ENCODE data around the gene SC5D.

The SC5D gene

DNA sequence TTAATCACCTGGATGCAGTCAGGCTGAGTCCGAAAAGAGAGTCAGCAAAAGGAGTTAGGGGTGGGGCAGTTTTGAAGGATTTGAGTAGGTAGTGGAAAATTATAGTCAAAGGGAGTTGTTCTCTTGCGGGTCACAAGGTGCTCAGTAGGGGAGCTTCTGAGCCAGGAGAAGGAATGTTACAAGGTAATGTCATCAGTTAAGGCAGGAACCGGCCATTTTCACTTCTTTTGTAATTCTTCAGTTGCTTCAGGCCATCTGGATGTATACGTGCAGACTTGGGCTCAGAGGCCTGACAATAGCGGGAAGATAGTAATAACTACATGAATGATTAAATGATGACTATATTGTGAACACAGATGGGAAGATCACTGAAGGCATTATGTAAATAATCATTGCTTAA, 6.2 kb downstream of the SC5D start:
- no peak for DNase-seq (ENCODE audit: low read depth)
- TF ChIP-seq, protein P1, sequence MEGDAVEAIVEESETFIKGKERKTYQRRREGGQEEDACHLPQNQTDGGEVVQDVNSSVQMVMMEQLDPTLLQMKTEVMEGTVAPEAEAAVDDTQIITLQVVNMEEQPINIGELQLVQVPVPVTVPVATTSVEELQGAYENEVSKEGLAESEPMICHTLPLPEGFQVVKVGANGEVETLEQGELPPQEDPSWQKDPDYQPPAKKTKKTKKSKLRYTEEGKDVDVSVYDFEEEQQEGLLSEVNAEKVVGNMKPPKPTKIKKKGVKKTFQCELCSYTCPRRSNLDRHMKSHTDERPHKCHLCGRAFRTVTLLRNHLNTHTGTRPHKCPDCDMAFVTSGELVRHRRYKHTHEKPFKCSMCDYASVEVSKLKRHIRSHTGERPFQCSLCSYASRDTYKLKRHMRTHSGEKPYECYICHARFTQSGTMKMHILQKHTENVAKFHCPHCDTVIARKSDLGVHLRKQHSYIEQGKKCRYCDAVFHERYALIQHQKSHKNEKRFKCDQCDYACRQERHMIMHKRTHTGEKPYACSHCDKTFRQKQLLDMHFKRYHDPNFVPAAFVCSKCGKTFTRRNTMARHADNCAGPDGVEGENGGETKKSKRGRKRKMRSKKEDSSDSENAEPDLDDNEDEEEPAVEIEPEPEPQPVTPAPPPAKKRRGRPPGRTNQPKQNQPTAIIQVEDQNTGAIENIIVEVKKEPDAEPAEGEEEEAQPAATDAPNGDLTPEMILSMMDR (IDR thresholded peaks at IDR 0.05; ENCODE audit: control insufficient read depth, insufficient read depth, low read depth, low read length, missing control alignments): no peak
- no peak overlapping the region for H3K4me3 ChIP-seq (ENCODE audit: control insufficient read depth, low read depth, low read length)

DNA sequence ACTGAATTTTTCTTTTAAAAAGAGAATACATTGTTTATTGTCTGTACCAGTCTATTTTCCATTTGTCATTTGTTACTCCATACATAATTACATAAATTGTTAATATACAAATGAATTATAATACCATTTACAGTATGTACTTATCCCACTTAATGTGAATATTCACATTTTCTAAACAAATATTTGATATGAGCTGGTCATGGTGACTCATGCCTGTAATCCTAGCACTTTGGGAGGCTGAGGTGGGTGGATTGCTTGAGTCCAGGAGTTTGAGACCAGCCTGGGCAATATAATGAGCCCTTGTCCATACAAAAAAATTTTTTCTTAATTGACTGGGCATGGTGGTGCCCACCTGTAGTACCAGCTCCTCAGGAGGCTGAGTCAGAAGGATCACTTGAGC, 6.8 kb downstream of the SC5D start:
- no peak for DNase-seq (ENCODE audit: low read depth)
- H3K4me3 ChIP-seq (ENCODE audit: control insufficient read depth, low read depth, low read length): no peak overlapping the region

DNA sequence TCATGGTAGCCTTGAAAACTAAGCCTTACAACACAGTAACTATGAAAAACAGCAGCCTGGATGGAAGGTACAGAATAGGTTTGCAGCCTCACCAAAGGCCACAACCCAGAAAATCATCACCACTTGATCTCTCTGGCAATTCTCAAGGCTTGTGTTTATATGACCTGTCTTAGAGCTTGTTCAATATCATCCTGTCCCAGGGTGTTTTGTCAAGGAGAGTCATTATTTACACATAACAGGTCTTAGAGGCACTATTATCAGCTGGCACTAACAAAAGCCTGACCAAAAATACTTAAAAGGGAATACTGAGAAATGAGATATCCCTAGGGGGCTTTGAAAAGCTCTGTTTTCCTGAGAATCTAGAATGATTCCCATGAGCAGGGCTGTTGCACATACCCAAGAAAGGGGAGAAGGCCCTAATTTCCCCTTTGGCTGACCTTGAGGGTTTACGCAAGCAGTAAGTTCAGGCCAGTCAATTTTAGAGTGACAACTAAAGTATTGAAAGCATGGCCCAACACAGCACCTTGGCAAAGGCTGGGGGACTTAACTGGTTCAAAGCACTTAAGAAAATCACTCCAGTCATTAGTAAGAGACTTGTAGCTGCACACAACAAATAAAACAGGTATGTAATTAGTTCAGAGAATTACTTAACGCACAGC, 7.9 kb downstream of the SC5D start:
- TF ChIP-seq, protein P1 (IDR thresholded peaks at IDR 0.05; ENCODE audit: control insufficient read depth, insufficient read depth, low read depth, low read length, missing control alignments): no peak
- no peak overlapping the region for H3K4me3 ChIP-seq (ENCODE audit: control insufficient read depth, low read depth, low read length)
- DNase-seq (ENCODE audit: low read depth): no peak

More for the DNA sequence above, 6.8 kb downstream of the SC5D start:
- TF ChIP-seq, protein P1 (IDR thresholded peaks at IDR 0.05; ENCODE audit: control insufficient read depth, insufficient read depth, low read depth, low read length, missing control alignments): no peak

DNA sequence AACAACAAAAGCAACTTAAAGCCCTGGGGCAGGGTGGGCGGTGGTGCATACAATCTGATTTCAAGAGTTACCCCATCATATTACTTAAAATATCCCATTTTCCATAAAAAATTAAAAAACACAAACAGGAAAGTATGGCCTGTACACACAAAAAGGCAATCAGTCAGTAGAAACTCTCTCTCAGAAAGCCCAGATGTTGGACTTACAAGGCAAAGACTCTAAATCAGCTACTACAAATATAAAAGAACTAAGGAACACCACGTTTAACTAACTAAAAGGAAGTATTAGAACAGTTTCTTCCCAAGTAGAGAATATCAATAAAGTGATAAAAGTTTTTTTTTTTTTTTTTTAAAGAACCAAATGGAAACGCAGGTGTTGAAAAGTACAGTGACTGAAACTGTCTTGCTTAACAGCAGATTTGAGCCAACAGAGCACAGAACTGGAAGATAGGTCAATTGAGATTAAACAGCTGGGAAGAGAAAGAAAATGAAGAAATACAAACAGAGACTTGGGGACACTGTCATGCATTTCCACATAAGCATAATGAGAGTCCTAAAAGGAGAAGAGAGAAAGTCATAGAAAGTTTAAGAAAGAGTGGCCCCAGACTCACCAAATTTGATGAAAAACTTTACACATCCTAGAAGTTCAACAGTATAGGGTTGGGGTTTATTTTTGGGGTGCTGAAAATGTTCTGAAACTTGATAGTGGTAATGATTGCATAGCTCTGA, 8.6 kb downstream of the SC5D start:
- no peak overlapping the region for H3K4me3 ChIP-seq (ENCODE audit: control insufficient read depth, low read depth, low read length)
- TF ChIP-seq, protein P1 (IDR thresholded peaks at IDR 0.05; ENCODE audit: control insufficient read depth, insufficient read depth, low read depth, low read length, missing control alignments): no peak
- no peak for DNase-seq (ENCODE audit: low read depth)

DNA sequence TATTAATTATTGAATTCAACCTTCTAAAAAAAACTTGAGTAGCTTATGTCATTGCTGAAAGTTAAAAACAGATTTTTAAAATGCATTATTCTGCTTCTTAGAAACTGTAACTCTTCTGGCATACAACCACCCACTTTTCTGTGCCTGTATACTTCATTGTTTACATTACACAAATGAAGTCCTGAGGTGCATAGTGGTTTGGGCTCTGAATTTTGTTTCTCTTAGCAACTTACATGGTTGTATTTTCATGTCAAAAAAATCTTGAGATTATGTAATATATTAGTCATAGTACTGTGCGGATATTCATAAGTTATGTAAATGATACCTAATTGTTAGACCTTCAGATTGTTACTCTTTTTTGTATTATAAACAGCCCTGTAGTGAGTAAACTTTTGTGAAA, 12.2 kb downstream of the SC5D start:
- no peak for DNase-seq (ENCODE audit: low read depth)
- TF ChIP-seq, protein P1 (IDR thresholded peaks at IDR 0.05; ENCODE audit: control insufficient read depth, insufficient read depth, low read depth, low read length, missing control alignments): no peak
- no peak overlapping the region for H3K4me3 ChIP-seq (ENCODE audit: control insufficient read depth, low read depth, low read length)

DNA sequence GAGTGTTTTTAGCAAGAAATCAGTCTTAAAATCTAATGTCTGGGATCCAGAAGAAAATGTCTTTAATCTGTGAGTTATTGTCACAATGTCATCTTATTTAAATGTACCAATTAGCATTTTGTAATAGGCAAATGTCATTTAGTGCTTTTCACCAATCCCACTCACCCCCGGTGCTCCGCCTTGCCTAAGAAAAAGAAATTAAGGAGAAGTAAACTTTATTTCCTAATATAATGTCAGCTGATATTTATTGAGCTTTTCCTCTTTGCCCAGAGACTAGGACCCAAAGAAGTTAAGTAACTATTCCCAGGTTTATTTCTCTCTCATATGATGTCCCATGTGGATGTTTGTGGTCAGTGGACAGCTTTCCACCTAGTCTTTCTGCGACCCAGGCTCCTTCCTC, 16.2 kb downstream of the SC5D start:
- DNase-seq (ENCODE audit: low read depth): no peak
- TF ChIP-seq, protein P1 (IDR thresholded peaks at IDR 0.05; ENCODE audit: control insufficient read depth, insufficient read depth, low read depth, low read length, missing control alignments): no peak
- no peak overlapping the region for H3K4me3 ChIP-seq (ENCODE audit: control insufficient read depth, low read depth, low read length)
